Esophagus squamous epithelium (tissue), 5 donors: ENCODE data around the gene SPOCK1. TPM values are rescaled to one million over a fixed set of nuclear protein-coding genes. Genes with fewer than 3 reads are reported as not detected.

ENCODE experiments used
- DNase-seq: peaks from one replicate; lab custom pipeline; 2025; lab: John Stamatoyannopoulos, UW
- H3K27ac ChIP-seq, 4 donors: fragments of 200-600 bp; sonication (generic); one replicate each; pipeline ENCODE4 v1.5.1; 2016 to 2019; ENCODE audit warnings: mild to moderate bottlenecking in 1 of 4
- H3K27me3 ChIP-seq, 4 donors: fragments of 200-600 bp; sonication (generic); 1 replicate in 3 of 4; 2 replicates in 1 of 4; pipeline versions ENCODE4 v1.5.1 to v1.6.0; 2017 to 2021; ENCODE audit warnings: antibody characterized with exemption in 1 of 4
- H3K36me3 ChIP-seq, 3 donors: fragments of 200-600 bp; sonication (generic); one replicate each; pipeline ENCODE4 v1.5.1; 2016 to 2019
- H3K4me1 ChIP-seq, 3 donors: fragments of 200-600 bp; sonication (generic); one replicate each; pipeline ENCODE4 v1.5.1; 2017 to 2019
- H3K4me3 ChIP-seq, 4 donors: fragments of 200-600 bp; sonication (generic); 1 replicate in 3 of 4; 2 replicates in 1 of 4; pipeline ENCODE4 v1.5.1; 2016 to 2019; ENCODE audit warnings: mild to moderate bottlenecking in 2 of 4, moderate library complexity in 1 of 4
- H3K9me3 ChIP-seq, 3 donors: fragments of 200-600 bp; sonication (generic); one replicate each; pipeline ENCODE4 v1.5.1; 2016 to 2019
- CTCF ChIP-seq, 6 experiments: fragments of 450-650 bp in 4 of 6; fragments of 200-600 bp in 2 of 6; sonication (generic) in 2 of 6; IDR thresholded peaks; one replicate each; pipeline ENCODE4 v1.5.1; 2016 to 2019; ENCODE audit warnings: antibody characterized with exemption in 6 of 6, mild to moderate bottlenecking in 4 of 6, moderate library complexity in 4 of 6
- POLR2A ChIP-seq, 4 donors: fragments of 450-650 bp; IDR thresholded peaks; one replicate each; pipeline ENCODE4 v1.6.1; 2017; ENCODE audit warnings: antibody characterized with exemption in 4 of 4, mild to moderate bottlenecking in 4 of 4, moderate library complexity in 3 of 4
- WGBS, 2 donors: methylation state at CpG; one replicate each; pipeline ENCODE4 v1.1.5; 2018; 5-methylcytosine and 5-hydroxymethylcytosine counted together
- intact Hi-C: fragments of 100-400 bp; cut with DNase I; formaldehyde crosslinking; loops from one replicate; pipeline ENCODE4 v1.15.0; 2022
- total RNA-seq, 4 donors: library from RNA; depleted of rRNA; stranded (reverse); fragments of >200 nt; gene quantifications; one replicate each; pipeline ENCODE4 v1.1.0, GENCODE V29; 2016
- donor health status: DM: yes; HTN: yes; CAD: no.

Gene SPOCK1
- total RNA-seq, 4 donors from 2014 or later, result 0.99 to 21.9 (median 8.1) TPM

DNA sequence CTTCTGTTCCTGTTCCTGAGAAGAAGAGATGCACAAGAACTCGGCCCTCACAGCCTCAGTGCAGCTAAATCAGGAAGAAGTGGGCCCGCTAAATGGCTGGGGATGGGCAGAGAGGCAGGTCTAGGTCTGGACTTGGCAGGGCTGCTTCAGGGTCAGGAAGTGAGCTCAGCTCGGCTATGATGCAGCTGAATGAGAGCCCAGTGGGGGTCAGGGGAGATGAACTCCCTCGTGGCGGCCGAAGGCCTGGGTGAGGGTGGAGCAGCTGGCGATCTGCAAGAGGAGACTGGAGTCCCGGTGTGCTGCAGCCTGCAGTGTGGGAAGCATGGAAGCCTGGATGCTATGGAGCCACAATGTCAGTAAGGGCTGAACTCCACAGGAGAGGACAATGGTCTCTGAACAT lies 466.2 kb downstream of the SPOCK1 start:
- 75 to 80% methylated on average over 7 of the region's 8 CpGs for WGBS, 2 donors
- no peak overlapping the region for H3K4me3 ChIP-seq
- TF ChIP-seq CTCF (IDR thresholded peaks at IDR 0.05), result no peak
- no peak for TF ChIP-seq POLR2A (IDR thresholded peaks at IDR 0.05)
- no peak overlapping the region for H3K27ac ChIP-seq
- intact Hi-C loops, result no loop called here
- no peaks in the 10 kb centered on the region for H3K36me3 ChIP-seq
- no peaks in the 10 kb centered on the region for H3K27me3 ChIP-seq
- H3K4me1 ChIP-seq, result no peaks in the 10 kb centered on the region
- no peak for DNase-seq
- no peaks in the 10 kb centered on the region for H3K9me3 ChIP-seq

DNA sequence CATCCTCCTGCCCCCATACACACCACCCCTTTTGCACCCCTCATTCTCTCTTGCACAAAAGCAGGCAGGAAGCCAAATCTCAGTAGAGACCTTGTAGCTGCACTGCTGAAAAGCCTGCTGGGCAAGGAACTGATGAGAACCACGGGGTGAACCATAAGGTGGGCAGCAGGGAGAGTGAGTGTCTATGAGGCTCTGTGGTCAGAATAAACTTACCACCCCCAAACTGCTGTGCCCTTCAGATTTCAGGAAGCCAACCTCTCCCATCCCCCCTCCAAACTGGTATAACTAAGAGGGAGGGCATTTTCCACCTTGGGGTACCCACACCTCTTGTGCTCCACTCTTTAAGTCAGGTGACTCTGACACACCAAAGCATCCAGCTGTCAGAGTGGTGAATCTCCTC lies 471.4 kb downstream of the SPOCK1 start:
- no peaks in the 10 kb centered on the region for H3K9me3 ChIP-seq
- no peak overlapping the region for H3K27ac ChIP-seq
- TF ChIP-seq POLR2A (IDR thresholded peaks at IDR 0.05) (no peak), CTCF (IDR thresholded peaks at IDR 0.05) (no peak)
- no peaks in the 10 kb centered on the region for H3K4me1 ChIP-seq
- no peak for DNase-seq
- H3K36me3 ChIP-seq, result no peaks in the 10 kb centered on the region
- intact Hi-C loops, result no loop called here
- WGBS, 2 donors, result 45 to 56% methylated on average over 1 of the region's 1 CpG
- H3K27me3 ChIP-seq, result no peaks in the 10 kb centered on the region
- no peak overlapping the region for H3K4me3 ChIP-seq

DNA sequence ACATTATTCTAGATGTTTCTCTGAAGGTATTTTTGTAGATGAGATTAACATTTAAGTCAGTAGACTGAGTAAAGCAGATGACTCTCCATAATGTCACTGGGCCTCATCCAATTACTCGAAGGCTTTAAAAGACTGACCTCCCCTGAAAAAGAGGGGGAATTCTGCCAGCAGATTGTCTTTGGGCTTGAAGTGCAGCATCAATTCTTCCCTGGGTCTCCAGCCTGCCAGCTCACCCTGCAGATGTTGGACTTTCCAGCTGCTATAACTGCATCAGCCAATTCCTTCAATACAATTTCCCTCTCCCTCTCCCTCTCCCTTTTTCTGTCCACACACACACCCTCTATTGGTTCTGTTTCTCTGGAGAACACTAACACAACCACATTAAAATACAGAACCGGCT lies 472.8 kb downstream of the SPOCK1 start:
- Histone ChIP-seq H3K27ac (no peak overlapping the region), H3K9me3 (no peaks in the 10 kb centered on the region), H3K4me1 (no peaks in the 10 kb centered on the region), H3K4me3 (no peak overlapping the region), H3K36me3 (no peaks in the 10 kb centered on the region), H3K27me3 (no peaks in the 10 kb centered on the region)
- 80 to 81% methylated on average over 1 to 2 of the region's 2 CpGs for WGBS, 2 donors
- no peak for TF ChIP-seq CTCF (IDR thresholded peaks at IDR 0.05)
- no peak for TF ChIP-seq POLR2A (IDR thresholded peaks at IDR 0.05)
- DNase-seq, result no peak
- intact Hi-C loops, result no loop called here

DNA sequence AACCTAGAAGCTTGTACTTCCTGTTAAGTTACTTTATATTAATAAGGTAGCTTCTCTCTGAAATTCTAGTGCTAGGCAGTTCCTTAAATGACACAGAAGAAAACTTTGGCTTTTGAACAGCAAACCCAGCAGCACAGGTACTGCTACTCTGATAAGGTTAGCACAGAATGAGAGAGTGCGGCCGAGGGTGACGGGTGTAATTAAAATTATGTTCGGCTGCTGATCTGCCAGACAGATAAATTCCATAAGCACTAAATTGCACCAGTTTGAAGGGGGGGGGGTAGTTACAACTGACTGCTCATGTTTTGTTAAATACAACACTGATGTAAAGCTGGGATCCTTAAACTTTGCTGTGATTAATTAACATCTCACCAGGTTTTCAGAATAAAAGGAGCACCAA lies 475.1 kb downstream of the SPOCK1 start:
- no peak for DNase-seq
- intact Hi-C loops, result no loop called here
- Histone ChIP-seq H3K9me3 (no peaks in the 10 kb centered on the region), H3K27ac (no peak overlapping the region), H3K36me3 (no peaks in the 10 kb centered on the region), H3K4me1 (no peaks in the 10 kb centered on the region), H3K4me3 (no peak overlapping the region), H3K27me3 (no peaks in the 10 kb centered on the region)
- WGBS, 2 donors, result 55 to 64% methylated on average over 4 of the region's 4 CpGs
- TF ChIP-seq POLR2A (IDR thresholded peaks at IDR 0.05), result no peak
- no peak for TF ChIP-seq CTCF (IDR thresholded peaks at IDR 0.05)

DNA sequence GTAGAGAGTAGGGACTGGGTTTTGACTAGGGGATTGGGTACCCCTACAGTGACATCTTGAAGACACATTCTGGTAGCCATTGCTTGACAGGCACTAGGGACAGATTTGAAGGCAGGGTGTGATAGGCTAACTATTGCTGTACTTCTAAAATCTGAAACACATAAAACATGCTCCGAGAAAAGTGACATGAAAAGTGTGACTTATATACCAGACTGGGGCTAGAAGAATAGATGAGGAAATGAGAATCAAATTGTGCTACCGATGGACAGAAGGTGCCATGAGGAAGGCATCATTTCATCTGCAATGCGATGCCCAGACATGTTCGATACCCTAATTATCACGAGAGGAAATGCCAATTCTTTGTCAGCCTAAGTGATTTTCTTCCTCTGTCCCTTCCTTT lies 475.8 kb downstream of the SPOCK1 start:
- WGBS, 2 donors, result 71 to 79% methylated on average over 5 of the region's 5 CpGs
- DNase-seq, result no peak
- Histone ChIP-seq H3K4me1 (no peaks in the 10 kb centered on the region), H3K27ac (no peak overlapping the region), H3K9me3 (no peaks in the 10 kb centered on the region), H3K27me3 (no peaks in the 10 kb centered on the region), H3K36me3 (no peaks in the 10 kb centered on the region), H3K4me3 (no peak overlapping the region)
- no peak for TF ChIP-seq CTCF (IDR thresholded peaks at IDR 0.05)
- no peak for TF ChIP-seq POLR2A (IDR thresholded peaks at IDR 0.05)
- intact Hi-C loops, result no loop called here
